NB4 (cell line): ENCODE results near the gene ASB12.

ENCODE experiments used
- DNase-seq: peaks from one replicate; pipeline ENCODE4 v3.0.0; 2010; ENCODE audit warnings: low read depth
- H3K4me3 ChIP-seq: one replicate; pipeline ENCODE4 v1.5.1; 2011; ENCODE audit warnings: mild to moderate bottlenecking, low read depth, low read length, moderate library complexity
- MYC ChIP-seq: IDR thresholded peaks from 2 replicates; pipeline ENCODE4 v1.6.1; 2011; ENCODE audit warnings: low read depth, low read length
- POLR2A ChIP-seq: IDR thresholded peaks from 2 replicates; pipeline ENCODE4 v1.6.1; 2011; ENCODE audit warnings: mild to moderate bottlenecking; ENCODE audit not compliant: insufficient read length; ENCODE audit errors: extremely low read depth
- TF ChIP-seq, protein P1 (sequence below): IDR thresholded peaks from one replicate; pipeline ENCODE4 v1.5.1; 2012; ENCODE audit warnings: low read depth, low read length
- TF ChIP-seq, protein P2 (sequence below): IDR thresholded peaks from 2 replicates; pipeline ENCODE4 v1.6.1; 2011; ENCODE audit warnings: low read depth, low read length

ASB12 gene

GRCh38 chrX:64190136-64190740, 40.2 kb downstream of the ASB12 start:
- TF ChIP-seq, protein P1, sequence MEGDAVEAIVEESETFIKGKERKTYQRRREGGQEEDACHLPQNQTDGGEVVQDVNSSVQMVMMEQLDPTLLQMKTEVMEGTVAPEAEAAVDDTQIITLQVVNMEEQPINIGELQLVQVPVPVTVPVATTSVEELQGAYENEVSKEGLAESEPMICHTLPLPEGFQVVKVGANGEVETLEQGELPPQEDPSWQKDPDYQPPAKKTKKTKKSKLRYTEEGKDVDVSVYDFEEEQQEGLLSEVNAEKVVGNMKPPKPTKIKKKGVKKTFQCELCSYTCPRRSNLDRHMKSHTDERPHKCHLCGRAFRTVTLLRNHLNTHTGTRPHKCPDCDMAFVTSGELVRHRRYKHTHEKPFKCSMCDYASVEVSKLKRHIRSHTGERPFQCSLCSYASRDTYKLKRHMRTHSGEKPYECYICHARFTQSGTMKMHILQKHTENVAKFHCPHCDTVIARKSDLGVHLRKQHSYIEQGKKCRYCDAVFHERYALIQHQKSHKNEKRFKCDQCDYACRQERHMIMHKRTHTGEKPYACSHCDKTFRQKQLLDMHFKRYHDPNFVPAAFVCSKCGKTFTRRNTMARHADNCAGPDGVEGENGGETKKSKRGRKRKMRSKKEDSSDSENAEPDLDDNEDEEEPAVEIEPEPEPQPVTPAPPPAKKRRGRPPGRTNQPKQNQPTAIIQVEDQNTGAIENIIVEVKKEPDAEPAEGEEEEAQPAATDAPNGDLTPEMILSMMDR, result no peak
- TF ChIP-seq MYC, result no peak
- TF ChIP-seq POLR2A, result no peak
- TF ChIP-seq, protein P2, sequence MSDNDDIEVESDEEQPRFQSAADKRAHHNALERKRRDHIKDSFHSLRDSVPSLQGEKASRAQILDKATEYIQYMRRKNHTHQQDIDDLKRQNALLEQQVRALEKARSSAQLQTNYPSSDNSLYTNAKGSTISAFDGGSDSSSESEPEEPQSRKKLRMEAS, result no peak
- no peak overlapping the region for H3K4me3 ChIP-seq
- DNase-seq, result no peak

GRCh38 chrX:64188901-64189300, 41.5 kb downstream of the ASB12 start:
- DNase-seq, result no peak
- no peak overlapping the region for H3K4me3 ChIP-seq
- no peak for TF ChIP-seq POLR2A
- TF ChIP-seq, protein P1, result no peak
- TF ChIP-seq, protein P2, result no peak
- no peak for TF ChIP-seq MYC

DNA sequence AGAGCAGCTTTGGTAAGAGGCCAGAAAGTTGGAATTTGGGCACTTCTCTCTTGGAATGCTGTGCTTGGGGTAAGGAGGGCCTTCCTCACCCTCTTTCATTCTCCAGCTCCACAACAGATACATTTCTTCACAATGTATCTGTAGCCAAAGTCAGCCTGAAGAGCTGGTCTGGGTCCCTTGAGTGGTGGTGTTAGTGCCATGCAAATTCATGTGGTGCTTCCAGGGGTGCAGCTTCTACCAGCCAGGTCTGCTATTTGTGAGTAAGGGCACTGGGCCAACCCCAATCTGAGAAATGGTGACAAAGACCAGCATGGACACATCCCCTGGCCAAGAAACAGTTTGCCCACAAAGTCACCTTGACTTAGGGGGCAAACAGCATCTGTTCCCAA, 42.7 kb downstream of the ASB12 start:
- H3K4me3 ChIP-seq, result no peak overlapping the region
- no peak for DNase-seq
- TF ChIP-seq MYC, result no peak
- TF ChIP-seq POLR2A, result no peak
- TF ChIP-seq, protein P2, result no peak
- TF ChIP-seq, protein P1, result no peak

DNA sequence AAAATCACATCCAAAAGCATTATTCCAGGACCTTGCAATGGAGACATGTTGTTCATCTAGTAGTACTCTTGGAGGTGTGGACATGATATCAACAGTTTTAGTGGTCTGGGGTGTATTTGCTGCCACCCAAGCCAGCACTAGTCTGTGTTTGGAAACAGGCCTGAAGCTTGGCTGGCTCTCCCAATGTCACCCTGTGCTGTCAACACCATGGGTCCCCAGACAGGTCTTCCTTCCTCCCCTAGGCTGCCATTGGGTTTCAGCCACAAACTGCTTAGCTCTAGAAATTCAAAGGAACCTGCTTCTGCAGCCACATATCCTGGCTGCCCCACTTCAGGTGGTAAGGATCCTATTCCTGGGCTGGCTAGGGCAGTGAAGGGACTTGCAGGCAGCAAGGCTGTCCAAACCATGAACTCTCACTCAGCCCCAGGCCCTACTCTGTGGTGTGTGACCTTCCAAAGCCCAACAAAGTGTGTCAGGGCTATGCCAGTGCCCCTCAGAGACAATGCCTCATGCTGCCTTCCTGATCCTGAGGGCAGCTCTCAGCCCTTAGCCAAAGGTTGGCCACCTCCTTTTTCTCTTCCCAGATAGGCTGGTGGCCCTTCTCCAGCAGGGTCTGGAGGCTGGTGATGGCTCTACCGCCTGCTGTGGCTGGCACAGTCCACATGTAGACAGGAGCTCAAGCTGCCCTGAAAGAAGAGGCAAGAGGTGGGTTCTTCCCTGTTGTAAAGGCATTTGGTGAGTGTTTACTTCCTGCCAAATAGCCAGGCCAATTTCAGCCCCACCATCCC, 43.2 kb downstream of the ASB12 start:
- no peak overlapping the region for H3K4me3 ChIP-seq
- DNase-seq, result no peak
- TF ChIP-seq POLR2A (no peak), MYC (no peak)
- TF ChIP-seq, protein P2, result no peak
- TF ChIP-seq, protein P1, result no peak

- TF ChIP-seq POLR2A (no peak), MYC (no peak)
- TF ChIP-seq, protein P1, result no peak
- TF ChIP-seq, protein P2, result no peak
- no peak overlapping the region for H3K4me3 ChIP-seq
- DNase-seq, result no peak
These were observed 46.0 kb downstream of the ASB12 start for GRCh38 chrX:64184396-64184795.
